GM12878 (cell line): ENCODE results near the gene CEACAM21. TPM values are rescaled to one million over a fixed set of nuclear protein-coding genes. Genes with fewer than 3 reads are reported as not detected.

Experiments
- ATAC-seq: fragments of 200-7000 bp; cut with Tn5 transposase; 3 replicates; pipeline ENCODE4 v1.9.1; 2020; ENCODE audit warnings: mild to moderate bottlenecking, moderate library complexity
- BruUV-seq: library from RNA; stranded (reverse); fragments of 400-500 nt; replicated peaks from 2 replicates; lab custom pipeline; 2021; lab: Mats Ljungman, UMichigan
- CTCF ChIA-PET: fragments of 300-600 bp; sonication (Branson Sonifier 250); formaldehyde crosslinking; extraction: SDS; loops from one replicate; lab custom pipeline; 2021; ENCODE audit warnings: inconsistent platforms; lab: Yijun Ruan, JAX
- POLR2A ChIA-PET: fragments of 350-600 bp; formaldehyde crosslinking; extraction: SDS; loops from one replicate; lab custom pipeline; 2021; ENCODE audit warnings: inconsistent platforms; lab: Charles Lee
- RAD21 ChIA-PET: fragments of 300-600 bp; sonication (Branson Sonifier 250); formaldehyde crosslinking; loops from one replicate; lab custom pipeline; 2023; ENCODE audit warnings: antibody characterized with exemption; ENCODE audit not compliant: unreplicated experiment; lab: Charles Lee
- SMC1A ChIA-PET: fragments of 300-600 bp; sonication (Branson Sonifier 250); formaldehyde crosslinking; loops from one replicate; lab custom pipeline; 2023; ENCODE audit not compliant: unreplicated experiment, uncharacterized antibody; lab: Charles Lee
- DNase-seq: peaks from one replicate; pipeline ENCODE4 v3.0.0-alpha.2; 2011; ENCODE audit warnings: low read depth, low spot score
- FAIRE-seq: peaks from 3 replicates; lab custom pipeline; 2011; peaks lifted over from hg19 to GRCh38; lab: Jason Lieb, UNC
- H2AFZ ChIP-seq: 2 replicates; pipeline ENCODE4 v1.6.0; 2011; ENCODE audit warnings: low read depth, low read length, control low read depth; ENCODE audit not compliant: control insufficient read depth
- H3K27ac ChIP-seq: 2 replicates; pipeline ENCODE4 v1.5.1; 2011; ENCODE audit warnings: control low read depth; ENCODE audit not compliant: control insufficient read depth, insufficient read depth
- H3K27me3 ChIP-seq, 2 experiments: replicated peaks in 1 of 2; 2 replicates each; pipeline versions ENCODE4 v1.6.0 to v1.6.1; 2011; ENCODE audit warnings: low read length in 1 of 2; ENCODE audit not compliant: control insufficient read depth in 2 of 2, insufficient read depth in 2 of 2
- H3K36me3 ChIP-seq, 2 experiments: 2 replicates each; pipeline ENCODE4 v1.5.1; 2011; ENCODE audit warnings: low read length in 1 of 2; ENCODE audit not compliant: control insufficient read depth in 2 of 2, insufficient read depth in 2 of 2
- H3K4me1 ChIP-seq: 2 replicates; pipeline ENCODE4 v1.6.1; 2011; ENCODE audit warnings: mild to moderate bottlenecking, low read length, moderate library complexity, mixed read lengths; ENCODE audit not compliant: control insufficient read depth, insufficient read depth
- H3K4me2 ChIP-seq: 2 replicates; pipeline ENCODE4 v1.6.0; 2011; ENCODE audit warnings: control low read depth; ENCODE audit not compliant: control insufficient read depth, insufficient read depth
- H3K4me3 ChIP-seq: fragments of 200-600 bp; sonication (generic); 2 replicates; pipeline ENCODE4 v1.5.1; 2016
- H3K79me2 ChIP-seq: 2 replicates; pipeline ENCODE4 v1.6.0; 2011; ENCODE audit warnings: low read length; ENCODE audit not compliant: control insufficient read depth, insufficient read depth
- H3K9ac ChIP-seq: 2 replicates; pipeline ENCODE4 v1.8.0; 2011; ENCODE audit warnings: low read length, control low read depth, mixed read lengths; ENCODE audit not compliant: control insufficient read depth, insufficient read depth
- H3K9me3 ChIP-seq: replicated peaks from 3 replicates; pipeline ENCODE4 v1.5.1; 2011; ENCODE audit warnings: mild to moderate bottlenecking, low read length; ENCODE audit not compliant: control insufficient read depth, insufficient read depth
- H4K20me1 ChIP-seq: 2 replicates; pipeline ENCODE4 v1.6.0; 2011; ENCODE audit not compliant: control insufficient read depth, insufficient read depth
- CHD4 ChIP-seq: fragments of 200-600 bp; sonication (generic); IDR thresholded peaks from 2 replicates; pipeline ENCODE4 v1.6.1; 2016; ENCODE audit warnings: mild to moderate bottlenecking
- LARP7 ChIP-seq: fragments of 450-650 bp; IDR thresholded peaks from 2 replicates; pipeline ENCODE4 v1.6.1; 2017; ENCODE audit warnings: mild to moderate bottlenecking
- NFXL1 ChIP-seq: fragments of 450-650 bp; IDR thresholded peaks from 2 replicates; pipeline ENCODE4 v1.6.1; 2017; ENCODE audit warnings: antibody characterized with exemption, mild to moderate bottlenecking, borderline replicate concordance
- RUNX3 ChIP-seq: IDR thresholded peaks from 2 replicates; pipeline ENCODE4 v1.6.1; 2012; ENCODE audit warnings: low read length, inconsistent platforms
- TARDBP ChIP-seq: IDR thresholded peaks from 2 replicates; pipeline ENCODE4 v1.6.1; 2016; ENCODE audit warnings: borderline replicate concordance
- in situ Hi-C: fragments of 300-500 bp; cut with MboI; formaldehyde crosslinking; loops from 9 replicates; pipeline ENCODE4 v1.14.3; 2018; ENCODE audit warnings: mixed read lengths
- intact Hi-C: fragments of 100-400 bp; cut with micrococcal nuclease; formaldehyde crosslinking; loops from one replicate; pipeline ENCODE4 v1.14.2; 2022; ENCODE audit not compliant: unreplicated experiment
- polyA plus RNA-seq, 11 experiments: library from polyadenylated mRNA; depleted of rRNA in 4 of 11; unstranded in 6 of 11; stranded (reverse) in 5 of 11; fragments of >200 nt; fragmentation: Nextera tagmentation in 4 of 11; fragmentation: Illumina TruSeq in 1 of 11; extraction: Ambion mirVana in 4 of 11; extraction: Trizol in 1 of 11; gene quantifications; 1 replicate in 1 of 11; 2 replicates in 10 of 11; pipeline versions ENCODE4 v1.2.1 to v1.2.3, GENCODE V29; 2011 to 2016; ENCODE audit warnings: inconsistent platforms in 2 of 11, missing spikeins in 2 of 11, low read depth in 1 of 11
- total RNA-seq, 4 experiments: library from RNA; depleted of rRNA in 3 of 4; stranded (reverse); fragments of >200 nt in 3 of 4; fragmentation: Illumina TruSeq in 1 of 4; extraction: Trizol in 1 of 4; gene quantifications; 2 replicates each; pipeline versions ENCODE4 v1.2.1 to v1.2.3, GENCODE V29; 2013 to 2021
- TF ChIP-seq, protein P1 (sequence below): IDR thresholded peaks from 2 replicates; pipeline ENCODE4 v1.6.1; 2011; ENCODE audit warnings: borderline replicate concordance, low read depth, mild to moderate bottlenecking, moderate library complexity, mixed read lengths, low read length; ENCODE audit not compliant: insufficient read depth; ENCODE audit errors: extremely low read length

CEACAM21 gene
- total and polyA plus RNA-seq, 10 of the 15 experiments (the other 5 are each of a cell fraction or from before 2014, with no cell fraction given) = 0.87 to 13.6 (median 8.1) TPM

DNA sequence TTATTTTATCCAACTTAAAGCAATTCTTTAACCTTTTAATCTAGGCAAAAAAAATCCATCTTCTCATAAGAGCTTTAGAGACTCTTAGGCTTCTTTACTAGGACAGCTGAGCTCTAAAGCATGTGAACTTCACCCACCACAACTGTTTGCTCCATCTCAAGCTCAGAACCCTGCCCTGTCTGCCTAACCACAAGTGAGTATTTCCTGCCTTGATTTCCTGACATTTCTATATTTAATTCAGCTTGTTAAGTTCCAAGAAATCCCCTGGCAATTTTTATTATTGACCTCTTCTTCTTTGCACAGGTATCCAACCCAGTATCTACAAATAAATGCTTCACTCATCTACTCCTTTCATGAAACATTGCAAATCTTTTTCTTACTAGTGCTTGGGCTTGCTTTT lies 21.1 kb upstream of the CEACAM21 start:
- POLR2A ChIA-PET = interaction anchor here (0.6 to 1.4 kb wide), 5 partner anchors 8 to 1371 kb away, joined by 3 to 5 read pairs (median 5); no protein-coding TSS in a partner anchor
- peaks cover 24% of the 10 kb centered on the region for H3K4me1 ChIP-seq
- no peaks in the 10 kb centered on the region for H4K20me1 ChIP-seq
- FAIRE-seq = no peak
- H3K9me3 ChIP-seq = no peaks in the 10 kb centered on the region
- TF ChIP-seq, protein P1, sequence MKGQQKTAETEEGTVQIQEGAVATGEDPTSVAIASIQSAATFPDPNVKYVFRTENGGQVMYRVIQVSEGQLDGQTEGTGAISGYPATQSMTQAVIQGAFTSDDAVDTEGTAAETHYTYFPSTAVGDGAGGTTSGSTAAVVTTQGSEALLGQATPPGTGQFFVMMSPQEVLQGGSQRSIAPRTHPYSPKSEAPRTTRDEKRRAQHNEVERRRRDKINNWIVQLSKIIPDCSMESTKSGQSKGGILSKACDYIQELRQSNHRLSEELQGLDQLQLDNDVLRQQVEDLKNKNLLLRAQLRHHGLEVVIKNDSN = no peak
- TF ChIP-seq CHD4 = no peak
- no peak for TF ChIP-seq LARP7
- TF ChIP-seq NFXL1 = no peak
- TF ChIP-seq TARDBP = no peak
- TF ChIP-seq RUNX3 = peak; percentile 76
- TF ChIP-seq, all 136 proteins: peak for 1
- CTCF ChIA-PET = interaction anchor here (0.9 to 22.5 kb wide), 8 partner anchors 8 to 105 kb away, joined by 3 to 549 read pairs (median 17); partner anchors contain the start of gene CEACAM21
- Histone ChIP-seq H3K36me3 (peaks cover 0 to 5% of the 10 kb centered on the region in 2 experiments; a peak in 1 of 4 replicates), H2AFZ (no peak overlapping the region), H3K79me2 (peaks cover 41% of the 10 kb centered on the region), H3K9ac (no peak overlapping the region), H3K27me3 (no peaks in the 10 kb centered on the region), H3K27ac (no peak overlapping the region), H3K4me2 (peak overlapping the region; percentile 41; the same call in 1 of the 2 replicates), H3K4me3 (peak overlapping the region; percentile 8; the same call in 1 of the 2 replicates)
- in situ Hi-C loops (no loop called here), intact Hi-C loops (no loop called here)
- no TSS peak for BruUV-seq
- DNase-seq = no peak
- RAD21 ChIA-PET = interaction anchor here (1.0 to 2.9 kb wide), 8 partner anchors 8 to 291 kb away, joined by 3 to 12 read pairs (median 4); partner anchors contain the start of gene HNRNPUL1
- ATAC-seq = no peak
- SMC1A ChIA-PET = interaction anchor here (0.8 to 3.5 kb wide), 12 partner anchors 8 to 106 kb away, joined by 3 to 27 read pairs (median 7); no protein-coding TSS in a partner anchor
